Measurements from ENCODE around the gene KLF13. TPM values are rescaled to one million over a fixed set of nuclear protein-coding genes. Genes with fewer than 3 reads are reported as not detected.
A peak's percentile ranks its signal among the peaks of the same experiment; 100 is the strongest.

The KLF13 gene
- total and polyA plus RNA-seq, 8 donors, result 12.3 to 57.1 (median 32.6) TPM

DNA sequence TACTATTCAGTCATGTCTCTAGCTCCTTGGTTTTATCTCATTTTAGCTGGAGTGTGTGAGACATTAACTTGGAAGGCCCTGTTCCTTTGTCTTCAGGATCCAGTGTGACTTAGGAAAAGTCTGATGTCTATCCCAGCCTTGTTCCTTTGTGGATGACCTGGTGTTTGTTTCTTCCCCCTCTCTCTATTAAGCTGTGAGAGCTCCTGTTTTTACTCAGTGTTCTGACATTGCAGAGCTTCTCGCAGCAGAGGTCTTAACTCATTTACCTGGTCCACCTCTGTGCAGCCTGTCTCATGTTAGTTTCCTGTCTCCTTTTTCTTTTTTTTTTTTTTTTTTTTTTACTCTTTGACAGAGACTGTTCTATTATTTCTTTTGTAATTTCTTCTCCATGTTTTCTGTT lies 43.1 kb downstream of the KLF13 start:
- peaks cover 9 to 36% (median 30%) of the 10 kb centered on the region in 3 donors for H3K4me1 ChIP-seq
- ATAC-seq (no peak), DNase-seq (no peak), FAIRE-seq (no peak)
- WGBS, 2 donors, result 94 to 100% methylated on average over 1 of the region's 1 CpG
- TF ChIP-seq, protein P1, sequence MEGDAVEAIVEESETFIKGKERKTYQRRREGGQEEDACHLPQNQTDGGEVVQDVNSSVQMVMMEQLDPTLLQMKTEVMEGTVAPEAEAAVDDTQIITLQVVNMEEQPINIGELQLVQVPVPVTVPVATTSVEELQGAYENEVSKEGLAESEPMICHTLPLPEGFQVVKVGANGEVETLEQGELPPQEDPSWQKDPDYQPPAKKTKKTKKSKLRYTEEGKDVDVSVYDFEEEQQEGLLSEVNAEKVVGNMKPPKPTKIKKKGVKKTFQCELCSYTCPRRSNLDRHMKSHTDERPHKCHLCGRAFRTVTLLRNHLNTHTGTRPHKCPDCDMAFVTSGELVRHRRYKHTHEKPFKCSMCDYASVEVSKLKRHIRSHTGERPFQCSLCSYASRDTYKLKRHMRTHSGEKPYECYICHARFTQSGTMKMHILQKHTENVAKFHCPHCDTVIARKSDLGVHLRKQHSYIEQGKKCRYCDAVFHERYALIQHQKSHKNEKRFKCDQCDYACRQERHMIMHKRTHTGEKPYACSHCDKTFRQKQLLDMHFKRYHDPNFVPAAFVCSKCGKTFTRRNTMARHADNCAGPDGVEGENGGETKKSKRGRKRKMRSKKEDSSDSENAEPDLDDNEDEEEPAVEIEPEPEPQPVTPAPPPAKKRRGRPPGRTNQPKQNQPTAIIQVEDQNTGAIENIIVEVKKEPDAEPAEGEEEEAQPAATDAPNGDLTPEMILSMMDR (IDR thresholded peaks at IDR 0.05), result no peak
- H3K27me3 ChIP-seq, result no peaks in the 10 kb centered on the region
- no peak overlapping the region for H3K27ac ChIP-seq
- intact Hi-C loops (cut with DNase I), result no loop called here
- peaks cover 0 to 3% (median 0%) of the 10 kb centered on the region in 3 donors for H3K36me3 ChIP-seq
- H3K4me3 ChIP-seq, result no peak overlapping the region
- H3K9me3 ChIP-seq, result no peaks in the 10 kb centered on the region

GRCh38 chr15:31371520-31372240 lies 45.0 kb downstream of the KLF13 start:
- Histone ChIP-seq H3K9me3 (no peaks in the 10 kb centered on the region), H3K4me3 (no peak overlapping the region), H3K27ac (no peak overlapping the region), H3K27me3 (no peaks in the 10 kb centered on the region), H3K36me3 (peaks cover 0 to 3% (median 0%) of the 10 kb centered on the region in 3 donors), H3K4me1 (peaks cover 0 to 20% (median 15%) of the 10 kb centered on the region in 3 donors)
- FAIRE-seq (no peak), ATAC-seq (no peak), DNase-seq (peak in 2 of 6 donors; percentile 54 to 72)
- WGBS, 2 donors, result 95% methylated on average over 38 of the region's 38 CpGs
- intact Hi-C loops (cut with DNase I), result no loop called here
- TF ChIP-seq, protein P1 (IDR thresholded peaks at IDR 0.05), result no peak

- WGBS, 2 donors, result 66 to 68% methylated on average over 14 of the region's 14 CpGs
- Histone ChIP-seq H3K36me3 (peaks cover 0 to 3% (median 0%) of the 10 kb centered on the region in 3 donors), H3K27me3 (no peaks in the 10 kb centered on the region), H3K27ac (no peak overlapping the region), H3K9me3 (no peaks in the 10 kb centered on the region), H3K4me1 (peaks cover 0 to 12% (median 7%) of the 10 kb centered on the region in 3 donors), H3K4me3 (no peak overlapping the region)
- TF ChIP-seq, protein P1 (IDR thresholded peaks at IDR 0.05), result no peak
- ATAC-seq (peak; percentile 30 to 58 (median 36)), DNase-seq (peak in 4 of 6 donors; percentile 53 to 69 (median 56)), FAIRE-seq (no peak)
- intact Hi-C loops (cut with DNase I), result no loop called here
Measured at GRCh38 chr15:31372635-31373091, 46.0 kb downstream of the KLF13 start.

- WGBS, 2 donors, result 90% methylated on average over 23 of the region's 23 CpGs
Measured at GRCh38 chr15:31373096-31373865, 46.6 kb downstream of the KLF13 start.

More at GRCh38 chr15:31373096-31373865, 46.6 kb downstream of the KLF13 start:
- no peaks in the 10 kb centered on the region for H3K27me3 ChIP-seq
- H3K9me3 ChIP-seq, result no peaks in the 10 kb centered on the region
- intact Hi-C loops (cut with DNase I), result no loop called here
- FAIRE-seq (no peak), DNase-seq (peak in 2 of 6 donors; percentile 38 to 52), ATAC-seq (no peak)
- H3K27ac ChIP-seq, result no peak overlapping the region
- peaks cover 0 to 6% (median 4%) of the 10 kb centered on the region in 3 donors for H3K4me1 ChIP-seq
- no peak overlapping the region for H3K4me3 ChIP-seq
- TF ChIP-seq, protein P1 (IDR thresholded peaks at IDR 0.05), result no peak
- peaks cover 0 to 3% (median 0%) of the 10 kb centered on the region in 3 donors for H3K36me3 ChIP-seq

Measured in pancreas (tissue), 10 donors.